Prostate gland (tissue), 2 donors: ENCODE results near the gene PUM2. TPM values are rescaled to one million over a fixed set of nuclear protein-coding genes. Genes with fewer than 3 reads are reported as not detected.
"Not testable (repeated sequence)": the region's sequence is repeated elsewhere in the genome, so short reads cannot be mapped to it uniquely, and the experiment has no call there.

Experiments
- DNase-seq: peaks from one replicate; pipeline ENCODE4 v3.0.0-alpha.2; 2019; ENCODE audit warnings: low spot score
- H3K27ac ChIP-seq, 2 donors: fragments of 200-600 bp; sonication (generic); 2 replicates each; pipeline ENCODE4 v1.5.1; 2017 to 2019
- H3K27me3 ChIP-seq: fragments of 200-600 bp; sonication (generic); replicated peaks from 2 replicates; pipeline ENCODE4 v1.5.1; 2019; ENCODE audit not compliant: insufficient read depth
- H3K36me3 ChIP-seq, 2 donors: fragments of 200-600 bp; sonication (generic); 1 replicate in 1 of 2; 2 replicates in 1 of 2; pipeline versions ENCODE4 v1.5.1 to v1.8.1; 2017 to 2019
- H3K4me1 ChIP-seq: fragments of 200-600 bp; sonication (generic); replicated peaks from 2 replicates; pipeline ENCODE4 v1.5.1; 2019
- H3K4me3 ChIP-seq, 2 donors: fragments of 200-600 bp; sonication (generic); 2 replicates each; pipeline ENCODE4 v1.5.1; 2017 to 2019
- H3K9me3 ChIP-seq: fragments of 200-600 bp; sonication (generic); 2 replicates; pipeline ENCODE4 v1.5.1; 2017
- POLR2A ChIP-seq: fragments of 450-650 bp; IDR thresholded peaks from one replicate; pipeline ENCODE4 v1.6.1; 2016; ENCODE audit warnings: antibody characterized with exemption, mild to moderate bottlenecking
- POLR2AphosphoS5 ChIP-seq: sonication (generic); formaldehyde crosslinking; IDR thresholded peaks from one replicate; pipeline ENCODE4 v1.6.1; 2017; ENCODE audit warnings: antibody characterized with exemption
- WGBS: methylation state at CpG from one replicate; pipeline ENCODE4 v1.1.5; 2018; 5-methylcytosine and 5-hydroxymethylcytosine counted together
- intact Hi-C: fragments of 100-400 bp; cut with DNase I; formaldehyde crosslinking; loops from one replicate; pipeline ENCODE4 v1.14.2; 2022
- total RNA-seq, 2 donors: library from RNA; depleted of rRNA; stranded (reverse); fragments of >200 nt; gene quantifications; one replicate each; pipeline ENCODE4 v1.1.0, GENCODE V29; 2016
- TF ChIP-seq, protein P1 (sequence below), 4 experiments: fragments of 200-600 bp in 2 of 4; fragments of 450-650 bp in 2 of 4; sonication (generic) in 2 of 4; IDR thresholded peaks; 1 replicate in 3 of 4; 2 replicates in 1 of 4; pipeline ENCODE4 v1.5.1; 2016 to 2019; ENCODE audit warnings: antibody characterized with exemption in 4 of 4, mild to moderate bottlenecking in 2 of 4, moderate library complexity in 2 of 4

Gene PUM2
- total RNA-seq, 2 donors from 2014 or later, result 60.8 to 89.0 TPM

DNA sequence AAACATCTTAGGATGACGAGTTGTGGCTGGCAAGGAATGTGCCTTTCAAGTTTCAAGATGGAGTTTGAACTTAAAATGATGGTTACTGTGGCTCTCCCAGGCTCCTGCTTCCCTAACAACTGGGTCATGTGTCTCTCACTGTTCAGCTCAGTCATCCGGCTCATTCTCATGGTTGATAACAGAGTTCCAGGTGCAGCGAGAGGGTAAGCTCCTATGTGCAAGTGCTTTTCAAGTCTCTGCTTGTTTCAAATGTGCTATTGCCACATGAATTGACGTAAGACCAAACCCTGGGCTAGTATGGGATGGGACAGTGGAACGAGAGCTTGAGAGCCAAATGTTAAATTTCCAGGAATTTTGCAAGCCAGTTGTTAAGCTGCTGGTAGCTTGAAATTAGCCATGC lies 19.5 kb upstream of the PUM2 start:
- no peaks in the 10 kb centered on the region for H3K36me3 ChIP-seq
- no peaks in the 10 kb centered on the region for H3K9me3 ChIP-seq
- H3K4me1 ChIP-seq, result no peaks in the 10 kb centered on the region
- H3K4me3 ChIP-seq, result no peak overlapping the region
- DNase-seq, result peak; percentile 82
- peak overlapping the region; percentile 25 to 53 for H3K27ac ChIP-seq
- intact Hi-C loops, result no loop called here
- H3K27me3 ChIP-seq, result no peaks in the 10 kb centered on the region
- 28% methylated on average over 5 of the region's 5 CpGs for WGBS
- peak; percentile 95 for TF ChIP-seq POLR2AphosphoS5
- TF ChIP-seq, protein P1, sequence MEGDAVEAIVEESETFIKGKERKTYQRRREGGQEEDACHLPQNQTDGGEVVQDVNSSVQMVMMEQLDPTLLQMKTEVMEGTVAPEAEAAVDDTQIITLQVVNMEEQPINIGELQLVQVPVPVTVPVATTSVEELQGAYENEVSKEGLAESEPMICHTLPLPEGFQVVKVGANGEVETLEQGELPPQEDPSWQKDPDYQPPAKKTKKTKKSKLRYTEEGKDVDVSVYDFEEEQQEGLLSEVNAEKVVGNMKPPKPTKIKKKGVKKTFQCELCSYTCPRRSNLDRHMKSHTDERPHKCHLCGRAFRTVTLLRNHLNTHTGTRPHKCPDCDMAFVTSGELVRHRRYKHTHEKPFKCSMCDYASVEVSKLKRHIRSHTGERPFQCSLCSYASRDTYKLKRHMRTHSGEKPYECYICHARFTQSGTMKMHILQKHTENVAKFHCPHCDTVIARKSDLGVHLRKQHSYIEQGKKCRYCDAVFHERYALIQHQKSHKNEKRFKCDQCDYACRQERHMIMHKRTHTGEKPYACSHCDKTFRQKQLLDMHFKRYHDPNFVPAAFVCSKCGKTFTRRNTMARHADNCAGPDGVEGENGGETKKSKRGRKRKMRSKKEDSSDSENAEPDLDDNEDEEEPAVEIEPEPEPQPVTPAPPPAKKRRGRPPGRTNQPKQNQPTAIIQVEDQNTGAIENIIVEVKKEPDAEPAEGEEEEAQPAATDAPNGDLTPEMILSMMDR (IDR thresholded peaks at IDR 0.05), result no peak
- TF ChIP-seq POLR2A, result peak; percentile 9

DNA sequence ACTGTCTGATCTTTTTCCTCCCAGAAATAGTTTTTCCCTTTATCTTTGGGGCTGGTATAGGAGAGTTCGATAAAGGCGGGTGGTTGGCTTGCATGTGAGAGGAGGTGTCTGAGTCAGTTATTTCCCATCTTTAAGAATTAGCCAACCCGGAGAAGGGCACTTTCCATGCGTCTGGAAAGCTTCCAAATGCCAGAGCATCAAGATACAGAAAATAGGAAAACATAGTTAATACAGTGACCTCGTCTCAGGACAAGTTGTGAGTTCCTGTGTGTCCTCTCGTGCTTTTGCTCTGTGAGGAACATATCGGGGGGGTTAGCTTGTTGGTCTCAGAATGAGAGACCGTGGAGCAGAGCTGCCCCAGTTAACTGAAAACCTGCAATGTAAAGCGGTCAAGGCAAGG lies 18.7 kb upstream of the PUM2 start:
- Histone ChIP-seq H3K9me3 (no peaks in the 10 kb centered on the region), H3K4me1 (no peaks in the 10 kb centered on the region), H3K27ac (peak overlapping the region in 1 of 2 donors; percentile 53), H3K36me3 (no peaks in the 10 kb centered on the region), H3K27me3 (no peaks in the 10 kb centered on the region), H3K4me3 (no peak overlapping the region)
- intact Hi-C loops, result no loop called here
- TF ChIP-seq, protein P1 (IDR thresholded peaks at IDR 0.05), result no peak
- 71% methylated on average over 9 of the region's 9 CpGs for WGBS
- DNase-seq, result no peak

DNA sequence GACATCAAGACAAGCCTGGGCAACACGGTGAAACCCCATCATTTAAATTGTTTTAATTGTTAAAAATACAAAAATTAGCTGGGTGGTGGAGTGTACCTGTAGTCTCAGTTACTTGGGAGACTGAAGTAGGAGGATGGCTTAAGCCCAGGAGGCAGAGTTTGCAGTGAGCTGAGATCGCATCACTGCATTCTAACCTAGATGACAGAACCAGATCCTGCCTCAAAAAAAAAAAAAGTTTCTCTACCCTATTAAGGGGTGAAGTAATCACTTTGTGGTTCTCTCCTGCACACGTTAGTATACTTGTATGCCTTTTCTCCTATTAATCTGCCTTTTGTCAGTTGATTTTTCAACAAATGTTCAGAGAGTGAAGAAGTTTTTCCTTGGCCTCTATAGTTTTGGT lies 18.1 kb upstream of the PUM2 start:
- 70% methylated on average over 3 of the region's 3 CpGs for WGBS
- TF ChIP-seq, protein P1 (IDR thresholded peaks at IDR 0.05), result no peak
- TF ChIP-seq POLR2A (no peak), POLR2AphosphoS5 (no peak)
- Histone ChIP-seq H3K4me3 (no peak overlapping the region), H3K27me3 (no peaks in the 10 kb centered on the region), H3K4me1 (no peaks in the 10 kb centered on the region), H3K27ac (no peak overlapping the region), H3K36me3 (no peaks in the 10 kb centered on the region), H3K9me3 (no peaks in the 10 kb centered on the region)
- no peak for DNase-seq
- intact Hi-C loops, result no loop called here

DNA sequence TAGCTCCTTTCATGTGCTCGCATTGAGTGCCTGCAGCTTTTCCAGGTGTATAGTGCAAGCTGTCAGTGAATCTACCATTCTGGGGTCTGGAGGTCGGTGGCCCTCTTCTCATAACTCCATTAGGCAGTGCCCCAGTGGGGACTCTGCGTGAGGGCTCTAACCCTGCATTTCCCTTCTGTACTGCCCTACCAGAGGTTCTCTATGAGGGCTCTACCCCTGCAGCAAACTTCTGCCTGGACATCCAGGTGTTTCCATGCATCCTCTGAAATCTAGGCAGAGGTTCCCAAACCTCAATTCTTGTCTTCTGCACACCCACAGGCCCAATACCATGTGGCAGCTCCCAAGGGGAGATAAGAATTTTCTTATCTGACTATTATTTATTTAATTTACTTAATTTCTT lies 17.3 kb upstream of the PUM2 start:
- H3K4me3 ChIP-seq, H3K4me1 ChIP-seq, H3K9me3 ChIP-seq, DNase-seq, H3K27me3 ChIP-seq, H3K36me3 ChIP-seq, H3K27ac ChIP-seq, intact Hi-C loops: not testable (repeated sequence)
- 90% methylated on average over 3 of the region's 3 CpGs for whole genome bisulfite sequencing

DNA sequence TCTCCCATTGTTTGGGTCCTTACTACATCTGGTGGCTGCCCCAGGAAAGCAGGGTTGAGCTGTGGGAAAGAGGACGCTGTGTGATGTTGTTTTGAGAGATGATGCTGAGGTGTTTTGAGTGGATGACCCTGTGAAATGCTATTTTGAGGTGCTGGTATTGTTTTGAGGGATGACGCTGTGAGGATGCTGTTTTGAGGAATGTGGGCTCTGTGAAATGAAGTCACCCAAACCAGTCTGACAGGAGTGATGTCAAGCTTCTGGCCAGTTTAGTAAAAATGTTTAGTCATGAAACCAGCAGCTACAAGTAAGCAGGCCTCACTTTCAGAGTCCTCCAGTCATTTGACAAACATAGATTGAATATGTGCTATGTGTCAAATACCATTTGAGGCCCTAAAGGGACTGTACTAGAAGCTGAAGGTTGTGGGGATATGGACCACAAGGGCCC lies 16.1 kb upstream of the PUM2 start:
- DNase-seq, result no peak
- H3K4me1 ChIP-seq, result no peaks in the 10 kb centered on the region
- intact Hi-C loops, result no loop called here
- H3K9me3 ChIP-seq, result no peaks in the 10 kb centered on the region
- no peak for TF ChIP-seq POLR2A
- TF ChIP-seq, protein P1 (IDR thresholded peaks at IDR 0.05), result no peak
- no peak for TF ChIP-seq POLR2AphosphoS5
- H3K27me3 ChIP-seq, result no peaks in the 10 kb centered on the region
- H3K4me3 ChIP-seq, result no peak overlapping the region
- no peaks in the 10 kb centered on the region for H3K36me3 ChIP-seq
- H3K27ac ChIP-seq, result no peak overlapping the region
- WGBS, result 62% methylated on average over 2 of the region's 2 CpGs
